ENCODE measurements around the gene CORO1C.
A peak's percentile ranks its signal among the peaks of the same experiment; 100 is the strongest.

CORO1C gene

GRCh38 chr12:108712165-108712924 lies 19.0 kb downstream of the CORO1C start:
- ChIA-PET CTCF (interaction anchor here (1.7 to 1.8 kb wide), 2 partner anchors 9 to 10 kb away, joined by 7 to 8 read pairs; no protein-coding TSS in a partner anchor), POLR2A (no interaction called here)

GRCh38 chr12:108711489-108712164 lies 19.7 kb downstream of the CORO1C start:
- DNase-seq (ENCODE audit: extremely low spot score) = no peak
- ChIA-PET CTCF (interaction anchor here (0.7 to 1.8 kb wide), 3 partner anchors 9 to 351 kb away, joined by 3 to 8 read pairs (median 4); no protein-coding TSS in a partner anchor), POLR2A (no interaction called here)
- no peak for TF ChIP-seq CTCF (IDR thresholded peaks at IDR 0.05; ENCODE audit: control extremely low read depth, extremely low read depth, low read depth, missing control alignments)

More at GRCh38 chr12:108712165-108712924, 19.0 kb downstream of the CORO1C start:
- DNase-seq (ENCODE audit: extremely low spot score) = peak; percentile 37
- no peak for TF ChIP-seq CTCF (IDR thresholded peaks at IDR 0.05; ENCODE audit: control extremely low read depth, extremely low read depth, low read depth, missing control alignments)

GRCh38 chr12:108709697-108710096 lies 21.6 kb downstream of the CORO1C start:
- CTCF ChIA-PET = interaction anchor here (1.1 kb wide), 1 partner anchor 9 kb away, joined by 4 read pairs; no protein-coding TSS in a partner anchor
- no peak for DNase-seq (ENCODE audit: extremely low spot score)
- no peak for TF ChIP-seq CTCF (IDR thresholded peaks at IDR 0.05; ENCODE audit: control extremely low read depth, extremely low read depth, low read depth, missing control alignments)
- POLR2A ChIA-PET = no interaction called here

- no peak for DNase-seq (ENCODE audit: extremely low spot score)
- TF ChIP-seq CTCF (IDR thresholded peaks at IDR 0.05; ENCODE audit: control extremely low read depth, extremely low read depth, low read depth, missing control alignments) = no peak
- ChIA-PET CTCF (interaction anchor here (0.9 to 4.5 kb wide), 5 partner anchors 9 to 40 kb away, joined by 3 to 27 read pairs (median 5); no protein-coding TSS in a partner anchor), POLR2A (no interaction called here)
Measured at GRCh38 chr12:108704527-108704926, 26.8 kb downstream of the CORO1C start.

- ChIA-PET POLR2A (interaction anchor here (1.1 kb wide), 1 partner anchor 11 kb away, joined by 3 read pairs; no protein-coding TSS in a partner anchor), CTCF (interaction anchor here (0.9 to 4.5 kb wide), 15 partner anchors 9 to 139 kb away, joined by 3 to 27 read pairs (median 4); no protein-coding TSS in a partner anchor)
- TF ChIP-seq CTCF (IDR thresholded peaks at IDR 0.05; ENCODE audit: control extremely low read depth, extremely low read depth, low read depth, missing control alignments) = no peak
- no peak for DNase-seq (ENCODE audit: extremely low spot score)
Measured at GRCh38 chr12:108702595-108703320, 28.6 kb downstream of the CORO1C start.

All from GM10248 (cell line).